Fibroblast of lung (primary cell): ENCODE results near the gene JAK2.

Experiments used
- EZH2 ChIP-seq: IDR thresholded peaks from 2 replicates; pipeline ENCODE4 v1.5.1; 2012; ENCODE audit warnings: low read length, control low read depth, mild to moderate bottlenecking; ENCODE audit errors: missing control alignments
- TF ChIP-seq, protein P1 (sequence below), 2 donors: IDR thresholded peaks in 1 of 2; conservative IDR thresholded peaks in 1 of 2; 1 replicate in 1 of 2; 2 replicates in 1 of 2; pipeline ENCODE4 v1.5.1; 2011 to 2012; ENCODE audit warnings: low read length in 2 of 2, control low read depth in 1 of 2, inconsistent platforms in 1 of 2, low read depth in 1 of 2, mild to moderate bottlenecking in 1 of 2

DNA sequence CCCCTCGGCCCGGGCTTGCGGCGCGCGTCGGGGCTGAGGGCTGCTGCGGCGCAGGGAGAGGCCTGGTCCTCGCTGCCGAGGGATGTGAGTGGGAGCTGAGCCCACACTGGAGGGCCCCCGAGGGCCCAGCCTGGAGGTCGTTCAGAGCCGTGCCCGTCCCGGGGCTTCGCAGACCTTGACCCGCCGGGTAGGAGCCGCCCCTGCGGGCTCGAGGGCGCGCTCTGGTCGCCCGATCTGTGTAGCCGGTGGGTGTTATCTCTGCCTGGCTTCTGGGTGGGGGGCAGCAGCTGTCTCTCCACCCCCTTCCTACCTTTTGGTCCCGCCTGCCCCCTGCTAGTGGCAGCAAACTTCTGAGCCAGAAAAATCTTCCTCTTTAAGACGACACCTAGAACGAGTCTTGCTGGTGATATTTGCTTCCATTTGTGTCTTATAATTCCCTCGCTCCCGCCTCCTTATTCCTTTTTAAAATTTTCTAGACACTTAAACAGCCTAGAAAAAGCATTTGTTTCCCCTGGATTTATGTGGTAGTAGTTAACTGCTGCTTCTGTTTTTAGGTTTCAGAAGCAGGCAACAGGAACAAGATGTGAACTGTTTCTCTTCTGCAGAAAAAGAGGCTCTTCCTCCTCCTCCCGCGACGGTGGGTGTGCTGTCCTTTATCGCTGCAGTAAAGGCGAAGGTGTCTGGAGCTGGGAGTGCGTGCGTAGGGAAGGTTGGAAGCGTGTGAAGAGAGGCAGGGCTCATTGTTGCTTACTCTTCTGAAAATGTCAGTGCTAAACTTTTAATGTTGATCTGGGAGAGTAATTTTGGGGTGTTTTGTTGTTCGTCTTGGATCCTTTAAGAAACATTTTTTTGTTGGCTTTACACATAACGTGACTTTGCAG is 554 bp downstream of the JAK2 start:
- TF ChIP-seq, protein P1, sequence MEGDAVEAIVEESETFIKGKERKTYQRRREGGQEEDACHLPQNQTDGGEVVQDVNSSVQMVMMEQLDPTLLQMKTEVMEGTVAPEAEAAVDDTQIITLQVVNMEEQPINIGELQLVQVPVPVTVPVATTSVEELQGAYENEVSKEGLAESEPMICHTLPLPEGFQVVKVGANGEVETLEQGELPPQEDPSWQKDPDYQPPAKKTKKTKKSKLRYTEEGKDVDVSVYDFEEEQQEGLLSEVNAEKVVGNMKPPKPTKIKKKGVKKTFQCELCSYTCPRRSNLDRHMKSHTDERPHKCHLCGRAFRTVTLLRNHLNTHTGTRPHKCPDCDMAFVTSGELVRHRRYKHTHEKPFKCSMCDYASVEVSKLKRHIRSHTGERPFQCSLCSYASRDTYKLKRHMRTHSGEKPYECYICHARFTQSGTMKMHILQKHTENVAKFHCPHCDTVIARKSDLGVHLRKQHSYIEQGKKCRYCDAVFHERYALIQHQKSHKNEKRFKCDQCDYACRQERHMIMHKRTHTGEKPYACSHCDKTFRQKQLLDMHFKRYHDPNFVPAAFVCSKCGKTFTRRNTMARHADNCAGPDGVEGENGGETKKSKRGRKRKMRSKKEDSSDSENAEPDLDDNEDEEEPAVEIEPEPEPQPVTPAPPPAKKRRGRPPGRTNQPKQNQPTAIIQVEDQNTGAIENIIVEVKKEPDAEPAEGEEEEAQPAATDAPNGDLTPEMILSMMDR (conservative IDR thresholded peaks at IDR 0.05 in 1 of 2, IDR thresholded peaks at IDR 0.05 in 1 of 2; ENCODE audit: low read depth in 1 of 2, low read length in 2 of 2) = no peak
- no peak for TF ChIP-seq EZH2
